Keratinocyte (primary cell): ENCODE data around the gene PPM1J. TPM values are rescaled to one million over a fixed set of nuclear protein-coding genes. Genes with fewer than 3 reads are reported as not detected.

ENCODE experiments used
- DNase-seq: peaks from one replicate; pipeline ENCODE4 v3.0.0-alpha.2; 2011; ENCODE audit warnings: low read depth, missing footprints, low spot score
- FAIRE-seq: peaks from 2 replicates; lab custom pipeline; 2011; peaks lifted over from hg19 to GRCh38; lab: Jason Lieb, UNC
- H2AFZ ChIP-seq: 2 replicates; pipeline ENCODE4 v1.6.0; 2012; ENCODE audit warnings: low read length, control low read depth, inconsistent platforms; ENCODE audit not compliant: control insufficient read depth
- H3K27ac ChIP-seq: 2 replicates; pipeline ENCODE4 v1.5.1; 2011; ENCODE audit warnings: low read length; ENCODE audit not compliant: control insufficient read depth, insufficient read depth
- H3K27me3 ChIP-seq: 3 replicates; pipeline ENCODE4 v1.6.0; 2011; ENCODE audit warnings: low read length; ENCODE audit not compliant: control insufficient read depth, insufficient read depth; ENCODE audit errors: extremely low read depth
- H3K36me3 ChIP-seq, 2 experiments: 2 replicates in 1 of 2; 3 replicates in 1 of 2; pipeline ENCODE4 v1.5.1; 2011; ENCODE audit warnings: low read length in 2 of 2, mild to moderate bottlenecking in 1 of 2; ENCODE audit not compliant: control insufficient read depth in 2 of 2, insufficient read depth in 2 of 2; ENCODE audit errors: extremely low read depth in 1 of 2
- H3K4me1 ChIP-seq: 3 replicates; pipeline ENCODE4 v1.5.1; 2011; ENCODE audit warnings: low read length; ENCODE audit not compliant: control insufficient read depth, insufficient read depth; ENCODE audit errors: extremely low read depth
- H3K4me2 ChIP-seq: 3 replicates; pipeline ENCODE4 v1.6.0; 2011; ENCODE audit warnings: low read depth, low read length; ENCODE audit not compliant: control insufficient read depth, insufficient read depth; ENCODE audit errors: extremely low read depth
- H3K4me3 ChIP-seq, 3 experiments: fragments of 200-600 bp in 1 of 3; sonication (generic) in 1 of 3; 2 replicates in 2 of 3; 3 replicates in 1 of 3; pipeline ENCODE4 v1.5.1; 2011 to 2016; ENCODE audit warnings: low read length in 3 of 3, mild to moderate bottlenecking in 3 of 3, control low read depth in 2 of 3, inconsistent platforms in 1 of 3, low read depth in 1 of 3, mixed read lengths in 1 of 3, mixed run types in 1 of 3, moderate library complexity in 1 of 3; ENCODE audit not compliant: control insufficient read depth in 2 of 3, insufficient read depth in 2 of 3; ENCODE audit errors: extremely low read depth in 1 of 3
- H3K79me2 ChIP-seq: 2 replicates; pipeline ENCODE4 v1.6.0; 2012; ENCODE audit warnings: low read length; ENCODE audit not compliant: control insufficient read depth, insufficient read depth
- H3K9ac ChIP-seq: 3 replicates; pipeline ENCODE4 v1.6.0; 2011; ENCODE audit warnings: low read length; ENCODE audit not compliant: control insufficient read depth, insufficient read depth; ENCODE audit errors: extremely low read depth
- H3K9me1 ChIP-seq: 3 replicates; pipeline ENCODE4 v1.6.0; 2011; ENCODE audit warnings: low read length; ENCODE audit not compliant: control insufficient read depth, insufficient read depth; ENCODE audit errors: extremely low read depth
- H3K9me3 ChIP-seq: 2 replicates; pipeline ENCODE4 v1.5.1; 2012; ENCODE audit warnings: low read depth, low read length; ENCODE audit not compliant: control insufficient read depth
- H4K20me1 ChIP-seq: 3 replicates; pipeline ENCODE4 v1.6.0; 2011; ENCODE audit warnings: low read length; ENCODE audit not compliant: control insufficient read depth, insufficient read depth; ENCODE audit errors: extremely low read depth
- CTCF ChIP-seq, 3 experiments: IDR thresholded peaks in 1 of 3; conservative IDR thresholded peaks in 1 of 3; optimal IDR thresholded peaks in 1 of 3; 2 replicates in 2 of 3; 3 replicates in 1 of 3; pipeline versions ENCODE3 to v1.5.1; 2011; ENCODE audit warnings: low read length in 3 of 3, mild to moderate bottlenecking in 3 of 3, moderate library complexity in 2 of 3, control low read depth in 1 of 3, inconsistent platforms in 1 of 3; ENCODE audit not compliant: insufficient read depth in 2 of 3; ENCODE audit errors: extremely low read depth in 1 of 3
- EZH2 ChIP-seq: IDR thresholded peaks from one replicate; pipeline ENCODE4 v1.6.1; 2012; ENCODE audit warnings: inconsistent platforms, mild to moderate bottlenecking, low read length, moderate library complexity
- dilution Hi-C: fragments of 300-500 bp; cut with MboI; formaldehyde crosslinking; loops from one replicate; pipeline ENCODE4 v1.7.0; 2020; ENCODE audit warnings: low sequenced_read_pairs; ENCODE audit not compliant: extremely low pct_ligation_motif_present
- polyA plus RNA-seq, 5 experiments: library from polyadenylated mRNA; depleted of rRNA in 3 of 5; stranded (reverse) in 3 of 5; stranded (forward) in 1 of 5; unstranded in 1 of 5; fragments of >200 nt; gene quantifications; 1 replicate in 1 of 5; 2 replicates in 3 of 5; 3 replicates in 1 of 5; pipeline versions ENCODE4 v1.2.1 to v1.2.3, GENCODE V29; 2011 to 2012; ENCODE audit warnings: missing spikeins in 2 of 5, low read depth in 1 of 5, low replicate concordance in 1 of 5

Gene PPM1J
- polyA plus RNA-seq, 1 donor (not counting 4 experiments of a cell fraction or from before 2014, with no cell fraction given), result 7.7 TPM

- Histone ChIP-seq H2AFZ (no peak overlapping the region), H3K27ac (no peak overlapping the region), H3K9me3 (no peaks in the 10 kb centered on the region), H3K4me1 (peaks cover 16% of the 10 kb centered on the region), H4K20me1 (no peaks in the 10 kb centered on the region), H3K9me1 (no peaks in the 10 kb centered on the region), H3K36me3 (no peaks in the 10 kb centered on the region), H3K79me2 (peaks cover 18% of the 10 kb centered on the region), H3K27me3 (no peaks in the 10 kb centered on the region), H3K4me2 (no peak overlapping the region), H3K9ac (no peak overlapping the region), H3K4me3 (no peak overlapping the region)
- dilution Hi-C loops, result no loop called here
- no peak for FAIRE-seq
- no peak for DNase-seq
- TF ChIP-seq CTCF (optimal IDR thresholded peaks at IDR 0.05 in 1 of 3, IDR thresholded peaks at IDR 0.05 in 1 of 3, conservative IDR thresholded peaks at IDR 0.05 in 1 of 3; ENCODE audit: extremely low read depth in 1 of 3, insufficient read depth in 2 of 3, low read length in 3 of 3) (no peak), EZH2 (no peak)
Measured at GRCh38 chr1:112678605-112679004, 36.5 kb downstream of the PPM1J start.

- H2AFZ ChIP-seq, result no peak overlapping the region
- peaks cover 20% of the 10 kb centered on the region for H3K4me1 ChIP-seq
- no peaks in the 10 kb centered on the region for H3K9me1 ChIP-seq
- H3K9ac ChIP-seq, result no peak overlapping the region
- no peak overlapping the region for H3K27ac ChIP-seq
- H3K4me2 ChIP-seq, result no peak overlapping the region
- H4K20me1 ChIP-seq, result no peaks in the 10 kb centered on the region
- no peaks in the 10 kb centered on the region for H3K27me3 ChIP-seq
- TF ChIP-seq EZH2 (no peak), CTCF (optimal IDR thresholded peaks at IDR 0.05 in 1 of 3, IDR thresholded peaks at IDR 0.05 in 1 of 3, conservative IDR thresholded peaks at IDR 0.05 in 1 of 3; ENCODE audit: extremely low read depth in 1 of 3, insufficient read depth in 2 of 3, low read length in 3 of 3) (no peak)
- H3K79me2 ChIP-seq, result peaks cover 18% of the 10 kb centered on the region
- no peak for FAIRE-seq
- dilution Hi-C loops, result no loop called here
- no peaks in the 10 kb centered on the region for H3K9me3 ChIP-seq
- no peaks in the 10 kb centered on the region for H3K36me3 ChIP-seq
- no peak overlapping the region for H3K4me3 ChIP-seq
- DNase-seq, result no peak
Measured at GRCh38 chr1:112677501-112677900, 37.6 kb downstream of the PPM1J start.
